ENCODE data around the gene RPIA.
"Not testable (repeated sequence)": the region's sequence is repeated elsewhere in the genome, so short reads cannot be mapped to it uniquely, and the experiment has no call there.

DNA sequence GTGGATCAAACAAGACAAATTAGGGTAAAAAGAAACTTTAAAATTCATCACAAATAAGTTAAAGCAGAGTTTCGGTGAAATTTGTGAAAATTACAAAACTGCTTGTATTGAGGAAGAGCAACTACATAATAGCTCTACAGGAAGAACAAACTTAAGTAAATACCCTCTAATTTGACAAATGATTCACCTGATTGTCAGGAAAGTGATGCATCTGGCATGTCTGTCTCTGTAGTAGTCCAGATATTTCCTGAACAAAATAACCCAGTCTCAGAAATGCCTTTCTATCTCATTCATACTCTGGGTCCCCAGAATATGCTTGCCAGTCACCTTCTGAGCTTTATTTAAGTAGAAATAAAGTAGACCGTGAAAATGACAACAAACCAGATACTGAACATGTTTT lies 104.5 kb downstream of the RPIA start:
- TF ChIP-seq ZNF274 (IDR thresholded peaks at IDR 0.05; ENCODE audit: low read depth, low read length); SUZ12 (IDR thresholded peaks at IDR 0.05; ENCODE audit: extremely low read depth, insufficient read depth, insufficient read length); YY1 (IDR thresholded peaks at IDR 0.05; ENCODE audit: insufficient read depth, insufficient read length): not testable (repeated sequence)

All from NT2/D1 (cell line).